Thymus (tissue), 11 donors: ENCODE results near the gene LTN1. TPM values are rescaled to one million over a fixed set of nuclear protein-coding genes. Genes with fewer than 3 reads are reported as not detected.

Experiments used
- DNase-seq, 9 donors: peaks; one replicate each; pipeline ENCODE4 v3.0.0-alpha.2; 2013; ENCODE audit warnings: low spot score in 9 of 9, low read depth in 6 of 9, missing footprints in 1 of 9
- H3K27ac ChIP-seq, 2 donors: one replicate each; pipeline ENCODE4 v1.5.1; 2013; ENCODE audit warnings: control low read depth in 1 of 2, low read depth in 1 of 2, low read length in 1 of 2, mild to moderate bottlenecking in 1 of 2, moderate library complexity in 1 of 2
- H3K27me3 ChIP-seq, 2 donors: one replicate each; pipeline ENCODE4 v1.5.1; 2013; ENCODE audit warnings: low read length in 1 of 2; ENCODE audit not compliant: control insufficient read depth in 2 of 2, insufficient read depth in 1 of 2
- H3K36me3 ChIP-seq, 2 donors: one replicate each; pipeline ENCODE4 v1.5.1; 2013; ENCODE audit warnings: low read length in 1 of 2, mild to moderate bottlenecking in 1 of 2, moderate library complexity in 1 of 2; ENCODE audit not compliant: control insufficient read depth in 2 of 2, insufficient read depth in 2 of 2
- H3K4me1 ChIP-seq, 2 donors: one replicate each; pipeline ENCODE4 v1.5.1; 2013; ENCODE audit warnings: low read length in 2 of 2; ENCODE audit not compliant: control insufficient read depth in 2 of 2, insufficient read depth in 2 of 2
- H3K4me3 ChIP-seq, 2 donors: one replicate each; pipeline ENCODE4 v1.5.1; 2013; ENCODE audit warnings: low read length in 2 of 2, control low read depth in 1 of 2, mild to moderate bottlenecking in 1 of 2
- H3K9me3 ChIP-seq, 2 donors: one replicate each; pipeline ENCODE4 v1.5.1; 2013; ENCODE audit warnings: low read length in 1 of 2, mild to moderate bottlenecking in 1 of 2; ENCODE audit not compliant: control insufficient read depth in 2 of 2, insufficient read depth in 1 of 2
- WGBS: extraction: QIAGEN DNeasy Blood & Tissue Kit; methylation state at CpG from one replicate; pipeline ENCODE4 v1.1.7; 2013; 5-methylcytosine and 5-hydroxymethylcytosine counted together
- polyA plus RNA-seq: library from polyadenylated mRNA; stranded (reverse); fragments of 200-250 nt; gene quantifications from one replicate; pipeline ENCODE4 v1.2.3, GENCODE V29; 2013
- total RNA-seq: library from RNA; stranded (reverse); fragments of 120-200 nt; gene quantifications from one replicate; pipeline ENCODE4 v1.2.4, GENCODE V29; 2013
- donor health status: healthy.

The LTN1 gene
- total and polyA plus RNA-seq, 2 donors, result 10.4 to 20.9 TPM

- no peak for DNase-seq
- WGBS, result 97% methylated on average over 1 of the region's 1 CpG
- Histone ChIP-seq H3K4me3 (no peak overlapping the region), H3K36me3 (no peaks in the 10 kb centered on the region), H3K9me3 (no peaks in the 10 kb centered on the region), H3K4me1 (no peaks in the 10 kb centered on the region), H3K27me3 (no peaks in the 10 kb centered on the region), H3K27ac (no peak overlapping the region)
Measured at GRCh38 chr21:28906236-28906635, 86.4 kb downstream of the LTN1 start.

DNA sequence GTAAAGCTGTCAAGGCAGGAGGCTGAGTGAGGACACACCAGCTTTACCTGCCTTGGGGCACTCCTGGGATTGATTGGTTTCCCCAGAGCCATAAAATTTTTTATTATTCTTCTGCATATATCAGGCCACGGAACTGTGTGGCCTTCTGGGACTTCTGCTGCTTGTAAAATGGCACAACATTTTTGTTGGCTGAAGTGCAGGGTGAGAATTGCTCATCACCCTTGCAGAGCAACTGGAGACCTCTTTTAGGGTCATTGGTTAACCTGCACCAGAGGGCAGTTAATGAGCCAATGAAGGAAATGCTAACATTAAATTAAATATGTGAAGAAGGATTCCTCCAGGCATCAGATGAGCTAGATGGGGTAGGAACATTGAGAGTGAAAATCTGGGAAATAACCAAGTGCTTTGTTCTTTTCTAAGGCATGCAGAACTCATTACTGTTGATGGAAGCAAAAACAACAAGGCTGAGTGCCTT is 87.7 kb downstream of the LTN1 start:
- no peak for DNase-seq
- no peaks in the 10 kb centered on the region for H3K27me3 ChIP-seq
- no peak overlapping the region for H3K4me3 ChIP-seq
- no peaks in the 10 kb centered on the region for H3K36me3 ChIP-seq
- no peaks in the 10 kb centered on the region for H3K9me3 ChIP-seq
- H3K27ac ChIP-seq, result no peak overlapping the region
- no peaks in the 10 kb centered on the region for H3K4me1 ChIP-seq
- WGBS, result 93% methylated on average over 1 of the region's 1 CpG

- Histone ChIP-seq H3K4me1 (no peaks in the 10 kb centered on the region), H3K36me3 (no peaks in the 10 kb centered on the region), H3K9me3 (no peaks in the 10 kb centered on the region), H3K4me3 (no peak overlapping the region), H3K27ac (no peak overlapping the region), H3K27me3 (no peaks in the 10 kb centered on the region)
- DNase-seq, result no peak
- whole genome bisulfite sequencing, result 91% methylated on average over 18 of the region's 18 CpGs
Measured at GRCh38 chr21:28903448-28903847, 89.2 kb downstream of the LTN1 start.

DNA sequence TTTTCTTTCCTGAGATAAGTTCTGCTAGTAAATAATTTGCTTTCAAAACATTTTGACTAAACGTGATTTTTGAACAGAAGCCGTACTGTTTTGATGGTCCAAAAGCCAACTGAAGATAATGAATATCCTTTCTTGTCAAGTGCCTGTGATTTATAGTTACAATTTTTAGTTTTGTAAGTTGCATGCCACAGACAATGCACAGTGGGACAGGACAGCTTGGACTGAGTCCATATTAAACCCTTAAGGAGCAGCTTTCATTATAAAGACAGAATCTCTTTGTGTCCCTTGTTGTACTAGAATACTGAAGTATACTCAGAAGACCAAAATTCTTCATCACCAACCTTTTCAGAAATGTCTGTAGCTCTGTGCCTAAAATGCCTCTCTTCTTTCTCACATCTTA is 92.2 kb downstream of the LTN1 start:
- no peak for DNase-seq
- Histone ChIP-seq H3K27ac (no peak overlapping the region), H3K4me3 (no peak overlapping the region), H3K27me3 (no peaks in the 10 kb centered on the region), H3K4me1 (no peaks in the 10 kb centered on the region), H3K9me3 (no peaks in the 10 kb centered on the region), H3K36me3 (no peaks in the 10 kb centered on the region)
- 98% methylated on average over 2 of the region's 2 CpGs for WGBS

DNA sequence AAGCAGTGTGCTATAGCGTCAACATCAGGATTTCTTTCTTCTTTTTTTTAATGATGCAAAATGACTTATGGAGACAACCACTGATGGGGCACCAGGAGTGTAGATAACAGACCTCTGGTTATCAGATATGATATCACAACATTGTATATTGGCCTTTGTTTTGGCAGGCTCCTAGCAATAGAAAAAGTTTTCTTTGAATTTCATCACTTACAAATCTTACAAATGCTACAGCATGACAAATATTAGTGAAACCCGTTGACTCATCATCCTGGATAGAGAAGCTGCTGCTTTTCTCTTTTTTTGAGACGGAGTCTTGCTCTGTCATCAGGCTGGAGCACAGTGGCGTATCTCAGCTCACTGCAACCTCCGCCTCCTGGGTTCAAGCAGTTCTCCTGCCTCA is 92.9 kb downstream of the LTN1 start:
- Histone ChIP-seq H3K27me3 (no peaks in the 10 kb centered on the region), H3K9me3 (no peaks in the 10 kb centered on the region), H3K4me3 (no peak overlapping the region), H3K4me1 (no peaks in the 10 kb centered on the region), H3K36me3 (no peaks in the 10 kb centered on the region), H3K27ac (no peak overlapping the region)
- no peak for DNase-seq
- WGBS, result 97% methylated on average over 5 of the region's 5 CpGs

DNA sequence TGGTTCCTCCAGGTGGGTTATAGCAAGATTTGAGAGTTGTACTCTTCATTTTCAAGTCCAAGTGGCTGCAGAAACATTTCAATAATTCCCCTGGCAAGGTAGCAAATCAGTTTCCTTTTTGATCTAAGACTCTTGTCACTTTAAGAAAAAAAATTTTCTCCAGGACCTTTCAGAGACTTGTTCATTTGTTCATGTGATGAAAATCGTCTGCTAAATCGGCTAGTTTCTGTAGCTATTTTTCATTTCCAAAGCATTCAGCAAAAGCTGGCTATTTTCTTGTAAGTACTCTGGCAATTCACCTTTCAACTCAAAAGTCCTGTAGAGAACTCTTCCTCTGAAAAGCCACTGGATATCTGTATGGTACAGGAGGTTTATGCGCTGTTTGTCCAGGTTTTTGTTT is 93.5 kb downstream of the LTN1 start:
- no peaks in the 10 kb centered on the region for H3K36me3 ChIP-seq
- H3K27me3 ChIP-seq, result no peaks in the 10 kb centered on the region
- no peaks in the 10 kb centered on the region for H3K4me1 ChIP-seq
- no peaks in the 10 kb centered on the region for H3K9me3 ChIP-seq
- no peak overlapping the region for H3K4me3 ChIP-seq
- WGBS, result 87% methylated on average over 3 of the region's 3 CpGs
- DNase-seq, result no peak
- no peak overlapping the region for H3K27ac ChIP-seq

- DNase-seq, result no peak
- no peak overlapping the region for H3K27ac ChIP-seq
- no peaks in the 10 kb centered on the region for H3K4me1 ChIP-seq
- no peak overlapping the region for H3K4me3 ChIP-seq
- no peaks in the 10 kb centered on the region for H3K36me3 ChIP-seq
- WGBS, result 92% methylated on average over 3 of the region's 3 CpGs
- H3K27me3 ChIP-seq, result no peaks in the 10 kb centered on the region
- no peaks in the 10 kb centered on the region for H3K9me3 ChIP-seq
Measured at GRCh38 chr21:28893687-28894086, 99.0 kb downstream of the LTN1 start.

- WGBS, result 81% methylated on average over 6 of the region's 6 CpGs
- H3K9me3 ChIP-seq, result no peaks in the 10 kb centered on the region
- no peak overlapping the region for H3K27ac ChIP-seq
- no peak for DNase-seq
- H3K27me3 ChIP-seq, result no peaks in the 10 kb centered on the region
- no peaks in the 10 kb centered on the region for H3K36me3 ChIP-seq
- no peaks in the 10 kb centered on the region for H3K4me1 ChIP-seq
- no peak overlapping the region for H3K4me3 ChIP-seq
Measured at GRCh38 chr21:28892199-28893111, 100.2 kb downstream of the LTN1 start.

- no peak overlapping the region for H3K27ac ChIP-seq
- no peaks in the 10 kb centered on the region for H3K27me3 ChIP-seq
- DNase-seq, result no peak
- H3K4me1 ChIP-seq, result peaks cover 0 to 5% of the 10 kb centered on the region in 2 donors
- no peak overlapping the region for H3K4me3 ChIP-seq
- WGBS, result 97% methylated on average over 6 of the region's 6 CpGs
- H3K9me3 ChIP-seq, result no peaks in the 10 kb centered on the region
- H3K36me3 ChIP-seq, result no peaks in the 10 kb centered on the region
Measured at GRCh38 chr21:28885853-28886177, 106.9 kb downstream of the LTN1 start.
